Keratinocyte (primary cell): ENCODE measurements around the gene GABRA6.

Source experiments
- EZH2 ChIP-seq: IDR thresholded peaks from one replicate; pipeline ENCODE4 v1.6.1; 2012; ENCODE audit warnings: inconsistent platforms, mild to moderate bottlenecking, low read length, moderate library complexity
- TF ChIP-seq, protein P1 (sequence below), 3 experiments: IDR thresholded peaks in 1 of 3; conservative IDR thresholded peaks in 1 of 3; optimal IDR thresholded peaks in 1 of 3; 2 replicates in 2 of 3; 3 replicates in 1 of 3; pipeline versions ENCODE3 to v1.5.1; 2011; ENCODE audit warnings: low read length in 3 of 3, mild to moderate bottlenecking in 3 of 3, moderate library complexity in 2 of 3, control low read depth in 1 of 3, inconsistent platforms in 1 of 3; ENCODE audit not compliant: insufficient read depth in 2 of 3; ENCODE audit errors: extremely low read depth in 1 of 3

DNA sequence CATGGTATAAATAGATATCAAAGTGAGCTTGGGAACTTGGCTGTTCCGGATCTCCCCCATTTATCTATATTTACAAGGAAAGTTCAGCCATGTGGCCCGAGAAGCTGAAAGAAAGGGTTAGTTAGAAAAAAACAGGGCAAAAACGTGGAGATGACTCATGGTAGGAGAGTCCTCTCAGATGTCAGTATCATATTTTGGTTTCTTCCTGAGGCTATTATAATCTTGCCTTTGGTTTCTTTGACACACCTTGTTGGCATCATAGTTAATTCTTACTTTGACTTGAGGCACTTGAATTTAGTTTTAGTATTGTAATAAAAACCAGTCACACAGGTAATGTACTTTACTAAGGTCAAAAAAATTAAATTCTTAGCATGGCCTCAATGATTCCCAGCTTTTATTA, 59.9 kb downstream of the GABRA6 start:
- TF ChIP-seq, protein P1, sequence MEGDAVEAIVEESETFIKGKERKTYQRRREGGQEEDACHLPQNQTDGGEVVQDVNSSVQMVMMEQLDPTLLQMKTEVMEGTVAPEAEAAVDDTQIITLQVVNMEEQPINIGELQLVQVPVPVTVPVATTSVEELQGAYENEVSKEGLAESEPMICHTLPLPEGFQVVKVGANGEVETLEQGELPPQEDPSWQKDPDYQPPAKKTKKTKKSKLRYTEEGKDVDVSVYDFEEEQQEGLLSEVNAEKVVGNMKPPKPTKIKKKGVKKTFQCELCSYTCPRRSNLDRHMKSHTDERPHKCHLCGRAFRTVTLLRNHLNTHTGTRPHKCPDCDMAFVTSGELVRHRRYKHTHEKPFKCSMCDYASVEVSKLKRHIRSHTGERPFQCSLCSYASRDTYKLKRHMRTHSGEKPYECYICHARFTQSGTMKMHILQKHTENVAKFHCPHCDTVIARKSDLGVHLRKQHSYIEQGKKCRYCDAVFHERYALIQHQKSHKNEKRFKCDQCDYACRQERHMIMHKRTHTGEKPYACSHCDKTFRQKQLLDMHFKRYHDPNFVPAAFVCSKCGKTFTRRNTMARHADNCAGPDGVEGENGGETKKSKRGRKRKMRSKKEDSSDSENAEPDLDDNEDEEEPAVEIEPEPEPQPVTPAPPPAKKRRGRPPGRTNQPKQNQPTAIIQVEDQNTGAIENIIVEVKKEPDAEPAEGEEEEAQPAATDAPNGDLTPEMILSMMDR (optimal IDR thresholded peaks at IDR 0.05 in 1 of 3, IDR thresholded peaks at IDR 0.05 in 1 of 3, conservative IDR thresholded peaks at IDR 0.05 in 1 of 3; ENCODE audit: extremely low read depth in 1 of 3, insufficient read depth in 2 of 3, low read length in 3 of 3) = no peak
- TF ChIP-seq EZH2 = no peak
